ENCODE results near the gene TJP1.

DNA sequence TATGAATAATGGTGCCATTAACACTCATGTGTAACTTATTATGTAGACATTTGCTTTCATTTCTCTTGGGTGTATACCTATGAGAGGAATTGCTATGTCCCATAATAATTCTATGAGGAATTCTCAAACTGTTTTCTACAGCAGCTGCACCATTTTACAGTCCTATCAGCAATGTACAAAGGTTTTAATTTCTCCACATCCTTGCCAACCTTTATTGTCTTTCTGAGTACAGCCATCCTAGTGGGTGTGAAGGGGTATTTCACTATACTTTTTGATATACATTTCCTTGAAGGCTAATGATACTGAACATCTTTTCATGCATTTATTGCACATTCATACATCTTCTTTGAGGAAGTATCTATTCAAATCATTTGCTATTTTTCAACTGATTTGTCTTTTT lies 34.5 kb downstream of the TJP1 start:
- TF ChIP-seq CTCF (conservative IDR thresholded peaks at IDR 0.05) (no peak), EZH2 (IDR thresholded peaks at IDR 0.05; ENCODE audit: low read depth) (no peak)

All from PC-9 (cell line).